Measurements from ENCODE around the gene INPPL1.

DNA sequence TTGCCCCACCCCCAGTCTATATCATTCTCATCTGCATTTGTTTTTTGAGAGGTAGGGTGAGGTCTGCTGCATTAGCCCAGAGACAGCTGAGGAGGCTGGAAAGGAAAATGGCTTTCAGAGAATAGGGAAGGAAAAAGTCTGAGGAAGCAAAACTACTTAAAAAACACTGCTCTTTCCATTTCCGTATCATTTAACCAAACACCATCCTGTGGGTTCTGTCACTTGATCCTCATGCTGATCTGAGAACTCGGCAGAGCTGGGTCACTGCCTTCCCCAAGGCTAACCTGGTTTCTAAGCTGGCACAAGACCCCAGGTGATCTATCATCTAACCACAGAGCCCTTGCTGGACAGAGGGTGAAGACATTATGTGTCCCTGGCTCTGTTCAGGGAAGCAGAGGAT is 6.7 kb upstream of the INPPL1 start:
- TF ChIP-seq CTCF (IDR thresholded peaks at IDR 0.05; ENCODE audit: insufficient read depth, low read length) (no peak), SPI1 (IDR thresholded peaks at IDR 0.05; ENCODE audit: borderline replicate concordance, low read depth) (no peak), POLR2AphosphoS5 (IDR thresholded peaks at IDR 0.05; ENCODE audit: low read depth) (no peak)
- TF ChIP-seq, protein P1, sequence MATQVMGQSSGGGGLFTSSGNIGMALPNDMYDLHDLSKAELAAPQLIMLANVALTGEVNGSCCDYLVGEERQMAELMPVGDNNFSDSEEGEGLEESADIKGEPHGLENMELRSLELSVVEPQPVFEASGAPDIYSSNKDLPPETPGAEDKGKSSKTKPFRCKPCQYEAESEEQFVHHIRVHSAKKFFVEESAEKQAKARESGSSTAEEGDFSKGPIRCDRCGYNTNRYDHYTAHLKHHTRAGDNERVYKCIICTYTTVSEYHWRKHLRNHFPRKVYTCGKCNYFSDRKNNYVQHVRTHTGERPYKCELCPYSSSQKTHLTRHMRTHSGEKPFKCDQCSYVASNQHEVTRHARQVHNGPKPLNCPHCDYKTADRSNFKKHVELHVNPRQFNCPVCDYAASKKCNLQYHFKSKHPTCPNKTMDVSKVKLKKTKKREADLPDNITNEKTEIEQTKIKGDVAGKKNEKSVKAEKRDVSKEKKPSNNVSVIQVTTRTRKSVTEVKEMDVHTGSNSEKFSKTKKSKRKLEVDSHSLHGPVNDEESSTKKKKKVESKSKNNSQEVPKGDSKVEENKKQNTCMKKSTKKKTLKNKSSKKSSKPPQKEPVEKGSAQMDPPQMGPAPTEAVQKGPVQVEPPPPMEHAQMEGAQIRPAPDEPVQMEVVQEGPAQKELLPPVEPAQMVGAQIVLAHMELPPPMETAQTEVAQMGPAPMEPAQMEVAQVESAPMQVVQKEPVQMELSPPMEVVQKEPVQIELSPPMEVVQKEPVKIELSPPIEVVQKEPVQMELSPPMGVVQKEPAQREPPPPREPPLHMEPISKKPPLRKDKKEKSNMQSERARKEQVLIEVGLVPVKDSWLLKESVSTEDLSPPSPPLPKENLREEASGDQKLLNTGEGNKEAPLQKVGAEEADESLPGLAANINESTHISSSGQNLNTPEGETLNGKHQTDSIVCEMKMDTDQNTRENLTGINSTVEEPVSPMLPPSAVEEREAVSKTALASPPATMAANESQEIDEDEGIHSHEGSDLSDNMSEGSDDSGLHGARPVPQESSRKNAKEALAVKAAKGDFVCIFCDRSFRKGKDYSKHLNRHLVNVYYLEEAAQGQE (IDR thresholded peaks at IDR 0.05; ENCODE audit: insufficient replicate concordance, low read depth): no peak
